NCI-H345 (cell line): Measurements from ENCODE around the gene OTOL1.

Experiments
- DNase-seq: peaks from one replicate; lab custom pipeline; 2025; lab: John Stamatoyannopoulos, UW

Gene OTOL1

GRCh38 chr3:161540594-161540993 lies 44.0 kb downstream of the OTOL1 start:
- no peak for DNase-seq

GRCh38 chr3:161545824-161546223 lies 49.2 kb downstream of the OTOL1 start:
- no peak for DNase-seq

- no peak for DNase-seq
Observed at GRCh38 chr3:161548301-161548700, 51.7 kb downstream of the OTOL1 start.

GRCh38 chr3:161549261-161549660 lies 52.7 kb downstream of the OTOL1 start:
- DNase-seq, result no peak

- DNase-seq, result no peak
Observed at GRCh38 chr3:161550491-161551195, 54.0 kb downstream of the OTOL1 start.

- DNase-seq, result no peak
Observed at GRCh38 chr3:161551697-161552096, 55.1 kb downstream of the OTOL1 start.

GRCh38 chr3:161552984-161553560 lies 56.5 kb downstream of the OTOL1 start:
- DNase-seq, result no peak
